Stomach (tissue), 9 donors: ENCODE measurements around the gene CACNA2D2. TPM values are rescaled to one million over a fixed set of nuclear protein-coding genes. Genes with fewer than 3 reads are reported as not detected.
A peak's percentile ranks its signal among the peaks of the same experiment; 100 is the strongest.

Experiments used
- DNase-seq, 2 donors: peaks; one replicate each; pipeline versions ENCODE4 v3.0.0 to v3.0.0-alpha.2; 2013 to 2019
- H3K27ac ChIP-seq, 5 donors: fragments of 200-600 bp in 4 of 5; sonication (generic) in 4 of 5; one replicate each; pipeline ENCODE4 v1.5.1; 2013 to 2019; ENCODE audit warnings: mild to moderate bottlenecking in 1 of 5, moderate library complexity in 1 of 5
- H3K27me3 ChIP-seq, 3 donors: fragments of 200-600 bp; sonication (generic); one replicate each; pipeline ENCODE4 v1.5.1; 2017 to 2019; ENCODE audit warnings: mixed run types in 1 of 3
- H3K36me3 ChIP-seq, 4 donors: fragments of 200-600 bp; sonication (generic); 1 replicate in 3 of 4; 2 replicates in 1 of 4; pipeline ENCODE4 v1.5.1; 2016 to 2019
- H3K4me1 ChIP-seq, 4 donors: fragments of 200-600 bp; sonication (generic); one replicate each; pipeline ENCODE4 v1.5.1; 2016 to 2019
- H3K4me3 ChIP-seq, 4 donors: fragments of 200-600 bp; sonication (generic) in 3 of 4; one replicate each; pipeline ENCODE4 v1.5.1; 2016 to 2019; ENCODE audit warnings: mild to moderate bottlenecking in 1 of 4
- H3K9me3 ChIP-seq, 4 donors: fragments of 200-600 bp; sonication (generic); one replicate each; pipeline ENCODE4 v1.5.1; 2016 to 2019
- EP300 ChIP-seq: sonication (generic); formaldehyde crosslinking; IDR thresholded peaks from one replicate; pipeline ENCODE4 v1.6.1; 2017; ENCODE audit warnings: antibody characterized with exemption
- POLR2A ChIP-seq, 4 donors: fragments of 450-650 bp; IDR thresholded peaks; one replicate each; pipeline ENCODE4 v1.6.1; 2016; ENCODE audit warnings: antibody characterized with exemption in 4 of 4, control low read depth in 2 of 4, mild to moderate bottlenecking in 1 of 4, moderate library complexity in 1 of 4
- POLR2AphosphoS5 ChIP-seq, 3 donors: sonication (generic); formaldehyde crosslinking; IDR thresholded peaks; one replicate each; pipeline ENCODE4 v1.6.1; 2016; ENCODE audit warnings: antibody characterized with exemption in 3 of 3
- WGBS, 5 donors: extraction: QIAGEN DNeasy Blood & Tissue Kit in 3 of 5; methylation state at CpG; one replicate each; pipeline versions ENCODE4 v1.1.5 to v1.1.7; 2013 to 2018; 5-methylcytosine and 5-hydroxymethylcytosine counted together
- intact Hi-C: fragments of 100-400 bp; cut with DNase I; formaldehyde crosslinking; loops from one replicate; pipeline ENCODE4 v1.15.1; 2023; ENCODE audit warnings: low total_unique reads
- polyA plus RNA-seq, 3 donors: library from polyadenylated mRNA; stranded (reverse); fragments of 200-250 nt; gene quantifications; one replicate each; pipeline ENCODE4 v1.2.3, GENCODE V29; 2013
- total RNA-seq, 5 donors: library from RNA; depleted of rRNA; stranded (reverse); fragments of >200 nt; gene quantifications; one replicate each; pipeline versions ENCODE4 v1.1.0 to v1.2.3, GENCODE V29; 2014 to 2016
- TF ChIP-seq, protein P1 (sequence below), 7 experiments: fragments of 450-650 bp in 4 of 7; fragments of 200-600 bp in 3 of 7; sonication (generic) in 3 of 7; IDR thresholded peaks; one replicate each; pipeline ENCODE4 v1.5.1; 2016 to 2019; ENCODE audit warnings: antibody characterized with exemption in 7 of 7, control low read depth in 2 of 7, mild to moderate bottlenecking in 1 of 7
- donor health status: healthy with polysubstance abuse.
- donor health status: Bipolar disorder and iron deficiency.
- donor health status: healthy.

Gene CACNA2D2
- total and polyA plus RNA-seq, 8 donors: 0.92 to 45.8 (median 1.9) TPM

DNA sequence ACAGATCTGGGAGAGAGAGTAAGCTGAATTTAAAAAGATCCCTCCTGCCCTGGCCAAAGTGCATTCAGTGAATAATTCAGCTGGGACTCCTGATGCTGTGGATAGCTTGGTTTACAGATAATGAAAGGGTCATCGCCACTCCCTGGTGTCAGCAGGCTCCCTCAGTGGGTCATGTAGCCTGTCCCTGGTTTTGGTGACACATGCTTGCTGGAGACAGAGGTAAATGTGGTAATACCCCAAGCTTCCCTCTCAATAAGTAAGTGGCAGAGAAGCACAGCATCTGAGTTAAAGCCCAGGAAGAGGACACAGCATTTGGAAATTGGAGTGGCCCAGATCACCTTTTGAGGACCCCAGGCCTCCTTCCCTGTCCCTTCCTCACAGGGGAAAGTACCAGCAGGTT, 146.0 kb downstream of the CACNA2D2 start:
- Histone ChIP-seq H3K36me3 (peaks cover 33 to 53% (median 44%) of the 10 kb centered on the region in 4 donors), H3K4me1 (peaks cover 39 to 69% (median 56%) of the 10 kb centered on the region in 4 donors), H3K4me3 (peak overlapping the region; percentile 68 to 89 (median 84)), H3K27me3 (no peaks in the 10 kb centered on the region), H3K27ac (peak overlapping the region in 4 of 5 donors; percentile 7 to 92 (median 90)), H3K9me3 (no peaks in the 10 kb centered on the region)
- no peak for DNase-seq
- 50 to 73% (median 65%) methylated on average over 1 of the region's 1 CpG for WGBS, 5 donors
- intact Hi-C loops: no loop called here
- TF ChIP-seq EP300 (no peak), POLR2AphosphoS5 (IDR thresholded peaks at IDR 0.05) (no peak), POLR2A (IDR thresholded peaks at IDR 0.05) (no peak)
- TF ChIP-seq, protein P1, sequence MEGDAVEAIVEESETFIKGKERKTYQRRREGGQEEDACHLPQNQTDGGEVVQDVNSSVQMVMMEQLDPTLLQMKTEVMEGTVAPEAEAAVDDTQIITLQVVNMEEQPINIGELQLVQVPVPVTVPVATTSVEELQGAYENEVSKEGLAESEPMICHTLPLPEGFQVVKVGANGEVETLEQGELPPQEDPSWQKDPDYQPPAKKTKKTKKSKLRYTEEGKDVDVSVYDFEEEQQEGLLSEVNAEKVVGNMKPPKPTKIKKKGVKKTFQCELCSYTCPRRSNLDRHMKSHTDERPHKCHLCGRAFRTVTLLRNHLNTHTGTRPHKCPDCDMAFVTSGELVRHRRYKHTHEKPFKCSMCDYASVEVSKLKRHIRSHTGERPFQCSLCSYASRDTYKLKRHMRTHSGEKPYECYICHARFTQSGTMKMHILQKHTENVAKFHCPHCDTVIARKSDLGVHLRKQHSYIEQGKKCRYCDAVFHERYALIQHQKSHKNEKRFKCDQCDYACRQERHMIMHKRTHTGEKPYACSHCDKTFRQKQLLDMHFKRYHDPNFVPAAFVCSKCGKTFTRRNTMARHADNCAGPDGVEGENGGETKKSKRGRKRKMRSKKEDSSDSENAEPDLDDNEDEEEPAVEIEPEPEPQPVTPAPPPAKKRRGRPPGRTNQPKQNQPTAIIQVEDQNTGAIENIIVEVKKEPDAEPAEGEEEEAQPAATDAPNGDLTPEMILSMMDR (IDR thresholded peaks at IDR 0.05): no peak

DNA sequence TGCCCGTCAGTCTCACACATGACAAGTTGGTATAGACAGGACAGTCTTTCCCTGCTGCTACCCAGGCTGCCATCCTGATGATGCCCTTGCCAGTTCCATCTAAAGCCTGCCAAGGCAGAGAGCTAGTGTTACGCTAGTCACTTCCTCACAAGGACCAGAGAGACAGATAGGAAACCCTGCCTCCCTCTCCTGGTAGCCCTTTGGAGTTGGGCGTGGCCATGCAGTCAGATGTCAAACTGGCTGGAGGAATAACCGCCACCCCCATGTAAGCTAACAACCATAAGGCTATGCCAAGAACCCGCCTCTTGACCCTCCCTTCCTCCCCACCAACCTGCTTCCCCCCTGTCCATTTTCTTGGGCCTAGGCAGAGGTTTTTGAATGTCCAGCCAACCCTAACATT, 146.9 kb downstream of the CACNA2D2 start:
- H3K27ac ChIP-seq: peak overlapping the region; percentile 10 to 92 (median 89)
- DNase-seq: peak; percentile 60 to 71
- no peaks in the 10 kb centered on the region for H3K27me3 ChIP-seq
- peaks cover 33 to 53% (median 44%) of the 10 kb centered on the region in 4 donors for H3K36me3 ChIP-seq
- TF ChIP-seq, protein P1 (IDR thresholded peaks at IDR 0.05): no peak
- no peak for TF ChIP-seq EP300
- no peak for TF ChIP-seq POLR2A (IDR thresholded peaks at IDR 0.05)
- peak in 1 of 3 donors; percentile 28 for TF ChIP-seq POLR2AphosphoS5 (IDR thresholded peaks at IDR 0.05)
- 27 to 46% (median 35%) methylated on average over 4 to 5 of the region's 5 CpGs for WGBS, 5 donors
- peak overlapping the region; percentile 68 to 89 (median 84) for H3K4me3 ChIP-seq
- peaks cover 42 to 79% (median 64%) of the 10 kb centered on the region in 4 donors for H3K4me1 ChIP-seq
- intact Hi-C loops: no loop called here
- H3K9me3 ChIP-seq: no peaks in the 10 kb centered on the region

DNA sequence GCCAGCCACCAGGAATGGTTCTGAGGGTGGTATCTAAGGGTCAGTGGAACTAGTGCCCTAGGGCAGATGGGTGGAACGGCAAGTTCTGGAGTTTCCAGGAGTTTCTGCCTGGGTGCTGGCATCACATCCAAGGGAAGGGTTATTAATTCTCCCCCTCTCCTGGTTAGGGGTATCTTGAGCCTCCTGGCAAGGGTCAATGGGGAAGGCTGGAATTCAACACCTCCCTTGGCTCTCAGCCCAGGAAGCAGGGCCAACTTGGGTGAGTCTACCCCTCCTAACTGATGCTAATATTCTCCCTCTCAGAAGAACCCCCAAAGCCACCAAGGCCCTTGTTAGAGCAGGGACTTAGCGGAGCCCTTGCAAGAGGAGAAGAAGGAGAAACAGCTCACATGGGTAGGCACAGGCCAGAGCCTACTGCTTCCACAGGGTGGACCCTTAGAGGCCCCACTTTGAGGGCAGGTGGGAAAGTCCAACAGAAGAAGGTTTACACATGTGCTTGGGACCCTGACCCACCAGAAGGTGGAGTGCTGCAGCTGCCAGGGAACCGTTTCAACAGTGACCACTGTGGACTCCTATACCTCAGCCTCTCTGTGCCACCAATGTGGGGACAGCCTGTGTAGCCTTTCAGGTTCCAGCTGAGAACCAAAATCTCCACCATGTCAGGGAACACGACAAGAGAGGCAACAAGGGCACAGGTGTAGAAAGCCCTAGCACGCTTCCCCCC, 147.4 kb downstream of the CACNA2D2 start:
- 46 to 69% (median 51%) methylated on average over 5 of the region's 5 CpGs for WGBS, 5 donors
- Histone ChIP-seq H3K27ac (peak overlapping the region; percentile 13 to 92 (median 30)), H3K36me3 (peaks cover 33 to 53% (median 44%) of the 10 kb centered on the region in 4 donors), H3K9me3 (no peaks in the 10 kb centered on the region), H3K4me3 (peak overlapping the region; percentile 68 to 89 (median 84)), H3K27me3 (no peaks in the 10 kb centered on the region), H3K4me1 (peaks cover 48 to 84% (median 69%) of the 10 kb centered on the region in 4 donors)
- DNase-seq: peak in 1 of 2 donors; percentile 40
- intact Hi-C loops: no loop called here
- TF ChIP-seq POLR2A (IDR thresholded peaks at IDR 0.05): no peak
- TF ChIP-seq EP300: no peak
- TF ChIP-seq, protein P1 (IDR thresholded peaks at IDR 0.05): no peak
- TF ChIP-seq POLR2AphosphoS5 (IDR thresholded peaks at IDR 0.05): no peak

DNA sequence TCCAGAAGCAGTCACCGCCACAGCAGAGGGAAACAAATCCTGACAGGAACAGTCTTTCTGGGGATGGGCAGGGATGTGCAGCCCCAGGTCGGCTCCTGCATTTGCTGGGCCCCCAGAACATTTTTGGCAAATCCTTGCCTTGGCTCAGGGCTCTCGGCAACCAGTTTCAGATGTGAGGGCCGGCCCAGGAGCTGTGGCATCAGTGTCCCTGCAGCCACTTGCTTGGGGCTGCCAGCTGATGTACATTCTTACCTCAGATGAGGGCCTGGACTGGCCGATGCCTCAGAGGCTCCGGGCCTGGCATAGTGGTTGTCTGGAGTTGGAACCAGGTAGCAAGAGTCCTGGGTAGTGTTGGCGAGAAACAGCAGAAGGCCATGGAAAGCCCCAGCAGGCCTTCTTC, 148.6 kb downstream of the CACNA2D2 start:
- peaks cover 33 to 53% (median 44%) of the 10 kb centered on the region in 4 donors for H3K36me3 ChIP-seq
- H3K27ac ChIP-seq: peak overlapping the region in 1 of 5 donors; percentile 92
- WGBS, 5 donors: 63 to 87% (median 80%) methylated on average over 6 to 7 of the region's 7 CpGs
- no peak overlapping the region for H3K4me3 ChIP-seq
- intact Hi-C loops: no loop called here
- no peak for TF ChIP-seq EP300
- H3K9me3 ChIP-seq: no peaks in the 10 kb centered on the region
- DNase-seq: no peak
- H3K4me1 ChIP-seq: peaks cover 55 to 88% (median 77%) of the 10 kb centered on the region in 4 donors
- H3K27me3 ChIP-seq: no peaks in the 10 kb centered on the region
